GM18499 (cell line): Measurements from ENCODE around the gene RNGTT.
"Not testable (repeated sequence)": the region's sequence is repeated elsewhere in the genome, so short reads cannot be mapped to it uniquely, and the experiment has no call there.

Experiments
- ATAC-seq: cut with Tn5 transposase; IDR thresholded peaks from one replicate; pipeline ENCODE4 v1.9.1; 2021; ENCODE audit warnings: moderate number of reproducible peaks; ENCODE audit not compliant: insufficient read depth, unreplicated experiment

Gene RNGTT

DNA sequence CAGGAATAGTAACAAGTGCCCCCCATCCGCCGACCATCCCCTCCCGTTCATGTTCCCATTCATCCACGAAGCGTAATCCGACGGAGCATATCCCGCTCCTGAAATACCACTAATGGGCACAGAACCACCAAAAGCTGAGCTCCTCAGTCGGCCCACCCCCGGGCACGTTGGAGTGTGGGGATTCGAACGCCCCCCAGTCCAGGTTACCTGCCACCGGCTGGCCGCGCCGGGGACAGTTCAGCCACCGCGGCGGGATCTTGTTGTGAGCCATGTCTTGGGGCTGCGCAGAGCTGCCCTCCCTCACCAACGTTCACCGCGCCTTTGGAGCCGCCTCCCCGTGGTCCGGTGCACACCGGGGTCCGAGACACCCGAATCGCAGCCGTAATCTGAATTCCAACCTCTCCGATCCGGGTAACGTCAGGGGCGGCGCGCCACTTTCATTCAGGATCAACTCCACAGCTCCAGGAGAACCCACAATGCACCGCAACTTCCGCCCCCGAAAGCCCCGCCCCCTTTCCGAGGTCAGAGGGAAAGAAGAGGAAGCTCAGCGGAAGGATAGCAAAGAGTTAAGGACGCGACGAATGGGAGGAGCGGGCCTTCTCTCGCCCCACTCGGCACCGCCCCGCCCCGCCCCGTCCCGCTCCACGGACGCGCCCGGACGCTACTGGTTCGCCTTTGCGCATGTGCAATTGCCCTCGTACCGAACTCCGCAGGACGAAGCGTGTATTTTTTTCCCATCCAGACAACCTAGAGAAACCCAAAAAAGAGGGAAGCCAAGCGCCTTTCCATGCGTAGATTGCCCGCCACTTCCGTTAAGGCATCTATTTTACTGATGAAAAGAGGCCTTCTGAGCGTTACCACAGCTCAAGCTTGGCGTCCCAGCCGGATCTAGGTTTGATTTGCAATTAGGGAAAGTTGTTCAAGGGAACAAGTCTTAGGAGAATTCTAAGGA, at the start of gene RNGTT:
RNGTT (minus strand) TSS at position 480 of the 952 bp plus-strand sequence; CDS start at position 271, 209 bp downstream.
- ATAC-seq: peak; percentile 84

DNA sequence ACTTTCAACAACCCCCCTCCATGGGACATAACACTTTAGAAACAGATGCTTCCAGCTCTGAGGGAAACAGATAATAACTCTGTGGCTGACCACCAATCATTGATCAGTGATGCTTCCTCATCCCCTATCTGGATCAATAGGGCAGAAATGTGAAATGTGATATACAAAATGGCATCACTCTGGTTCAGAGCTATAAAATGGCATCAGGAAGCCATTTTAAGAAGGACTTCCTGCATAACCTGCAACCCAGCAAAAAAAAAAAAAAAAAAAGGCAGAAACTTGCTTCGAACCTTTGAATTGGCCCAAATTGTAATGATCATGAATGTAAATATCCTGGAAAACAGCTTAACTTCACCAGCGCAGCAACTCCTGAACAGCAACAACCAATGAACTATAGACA, 48.0 kb upstream of the RNGTT start:
- ATAC-seq: no peak

DNA sequence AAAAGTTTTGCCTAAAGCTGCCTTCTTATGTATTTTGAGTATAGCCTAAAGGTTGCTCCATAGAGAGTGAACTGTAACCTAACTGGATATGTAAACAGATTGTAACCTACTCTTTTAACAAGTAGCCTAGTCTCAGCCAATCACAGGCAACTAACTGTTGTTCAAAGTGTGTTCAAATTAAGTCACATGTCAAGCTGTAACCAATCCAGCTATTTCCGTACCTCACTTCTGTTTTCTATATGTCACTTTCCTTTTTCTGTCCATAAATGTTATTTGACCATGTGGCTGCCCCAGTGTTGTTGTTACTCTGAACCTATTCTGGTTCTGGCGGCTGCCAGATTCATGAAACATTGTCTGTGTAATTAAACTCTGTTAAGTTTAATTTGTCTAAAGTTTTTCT, 47.4 kb upstream of the RNGTT start:
- no peak for ATAC-seq

DNA sequence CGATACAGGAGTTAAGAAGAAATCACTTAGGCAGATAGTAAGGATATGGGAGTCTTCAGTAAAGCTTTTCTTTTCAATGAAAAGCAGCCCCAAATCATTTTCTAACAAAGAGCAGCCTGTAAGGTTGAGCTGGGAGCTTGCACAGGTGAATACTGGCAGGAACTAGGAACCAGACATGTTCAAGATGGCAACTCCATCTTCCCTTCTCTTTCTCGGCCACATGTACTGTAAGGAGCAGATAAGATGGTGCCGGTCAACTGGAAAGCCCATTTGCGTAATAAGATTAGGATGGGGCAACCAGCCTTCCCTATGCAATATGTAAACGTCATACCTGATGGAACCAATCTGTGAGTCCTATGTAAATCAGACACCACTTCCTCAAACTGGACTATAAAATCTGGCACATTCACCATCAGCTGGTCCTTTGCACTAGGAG, 46.2 kb upstream of the RNGTT start:
- no peak for ATAC-seq

DNA sequence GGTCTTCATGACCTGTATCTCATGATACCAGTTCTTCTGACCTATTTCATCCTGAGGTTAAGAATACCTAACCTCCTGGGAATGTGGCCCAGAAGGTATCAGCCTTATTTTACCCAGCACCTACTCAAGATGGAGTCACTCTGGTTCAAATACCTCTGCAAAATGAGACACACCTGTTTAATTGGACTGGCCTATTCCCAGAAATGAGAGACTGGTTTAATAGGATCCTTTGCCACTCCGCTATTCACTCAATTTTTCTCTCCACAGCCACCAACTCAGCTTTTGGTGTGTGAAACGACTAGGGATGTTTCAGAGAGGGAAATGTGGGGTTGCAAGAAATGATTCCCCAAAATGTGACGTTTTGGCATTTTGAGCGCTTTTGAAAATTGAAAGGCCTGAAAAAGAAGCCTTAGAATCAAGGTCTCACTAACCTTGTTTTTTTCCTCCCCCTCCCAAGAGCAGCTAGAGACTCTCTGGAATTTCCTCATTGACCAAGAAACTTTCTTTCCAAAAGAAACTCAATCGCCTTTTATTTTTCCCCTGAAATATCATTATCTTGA, 45.5 kb upstream of the RNGTT start:
- ATAC-seq: no peak

DNA sequence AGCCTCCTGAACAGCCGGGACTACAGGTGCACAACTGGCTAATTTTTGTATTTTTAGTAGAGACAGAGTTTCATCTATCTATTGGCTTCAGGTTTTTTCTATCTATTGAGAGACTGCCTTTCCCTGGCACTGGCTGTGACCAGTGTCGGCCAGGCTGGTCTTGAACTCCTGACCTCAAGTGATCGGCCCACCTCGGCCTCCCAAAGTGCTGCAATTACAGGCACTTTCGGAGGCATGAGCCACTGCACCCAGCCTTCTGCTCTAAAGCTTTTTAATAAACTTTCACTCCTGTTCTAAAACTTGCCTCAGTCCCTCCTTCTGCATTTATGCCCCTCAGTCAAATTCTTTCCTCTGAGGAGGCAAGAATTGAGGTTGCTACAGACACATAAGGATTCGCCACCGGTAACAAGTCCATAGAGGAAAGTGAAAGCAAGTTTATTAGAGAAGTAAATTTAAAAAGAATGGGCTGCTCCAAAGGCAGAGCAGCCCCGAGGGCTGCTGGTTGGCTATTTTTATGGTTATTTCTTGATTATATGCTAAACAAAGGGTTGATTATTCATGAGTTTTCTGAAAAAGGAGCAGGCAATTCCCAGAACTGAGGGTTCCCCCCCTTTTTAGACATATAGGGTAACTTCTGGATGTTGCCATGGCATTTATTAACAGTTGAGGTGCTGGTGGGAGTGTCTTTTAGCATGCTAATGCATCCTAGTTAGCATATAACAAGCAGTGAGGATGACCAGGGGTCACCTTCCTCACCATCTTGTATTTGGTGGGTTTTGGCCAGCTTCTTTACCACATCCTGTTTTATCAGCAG, 44.8 kb upstream of the RNGTT start:
- no peak for ATAC-seq

DNA sequence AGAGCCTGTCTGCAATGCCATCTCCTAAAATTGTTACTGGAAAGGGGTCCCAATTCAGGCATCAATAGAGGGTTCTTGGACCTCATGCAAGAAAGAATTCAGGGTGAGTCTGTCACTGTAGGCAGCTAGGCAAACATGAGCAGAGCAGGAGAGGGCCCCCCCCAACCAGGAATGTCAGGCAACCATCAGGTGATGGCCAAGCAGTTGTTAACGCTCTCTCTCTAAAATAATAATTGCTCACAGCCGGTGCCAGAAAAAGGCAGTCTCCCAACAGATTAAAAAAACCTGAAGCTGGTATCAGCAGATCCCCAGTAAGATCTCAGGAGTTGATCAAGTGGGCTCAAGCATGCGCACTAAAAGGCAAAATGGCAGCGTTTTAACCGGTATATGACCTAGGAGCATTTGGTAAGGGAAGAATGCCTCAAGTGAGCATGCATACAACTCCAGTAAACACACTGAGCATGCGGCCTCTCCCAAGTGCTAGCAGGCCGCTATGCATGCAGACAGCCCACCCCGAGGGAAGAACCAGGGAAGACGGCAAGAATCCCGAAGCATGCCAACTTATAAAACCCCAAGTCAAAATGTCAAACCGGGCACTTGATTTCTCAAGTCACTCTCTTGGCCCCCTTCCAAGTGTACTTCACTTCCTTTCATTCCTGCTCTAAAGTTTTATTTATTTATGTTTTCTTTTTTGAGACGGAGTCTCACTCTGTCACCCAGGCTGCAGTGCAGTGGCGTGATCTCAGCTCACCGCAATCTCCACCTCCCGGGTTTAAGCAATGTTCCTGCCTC, 44.0 kb upstream of the RNGTT start:
- ATAC-seq: no peak

DNA sequence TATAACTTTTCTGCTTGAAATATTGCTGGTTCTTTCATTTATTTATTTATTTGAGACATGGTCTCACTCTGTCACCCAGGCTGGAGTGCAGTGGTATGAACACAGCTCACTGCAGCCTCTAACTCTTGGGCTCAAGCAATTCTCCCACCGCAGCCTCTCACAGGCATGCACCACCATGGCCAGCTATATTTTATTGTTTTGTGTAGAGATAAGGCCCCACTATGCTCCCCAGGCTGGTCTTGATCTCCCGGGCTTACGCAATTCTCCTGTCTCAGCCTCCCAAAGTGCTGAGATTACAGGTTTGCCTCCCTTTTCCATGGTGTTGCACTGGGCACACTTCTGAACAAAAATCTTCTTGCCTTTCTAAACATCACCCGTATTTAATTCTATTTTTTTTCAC, 39.1 kb upstream of the RNGTT start:
- no peak for ATAC-seq

DNA sequence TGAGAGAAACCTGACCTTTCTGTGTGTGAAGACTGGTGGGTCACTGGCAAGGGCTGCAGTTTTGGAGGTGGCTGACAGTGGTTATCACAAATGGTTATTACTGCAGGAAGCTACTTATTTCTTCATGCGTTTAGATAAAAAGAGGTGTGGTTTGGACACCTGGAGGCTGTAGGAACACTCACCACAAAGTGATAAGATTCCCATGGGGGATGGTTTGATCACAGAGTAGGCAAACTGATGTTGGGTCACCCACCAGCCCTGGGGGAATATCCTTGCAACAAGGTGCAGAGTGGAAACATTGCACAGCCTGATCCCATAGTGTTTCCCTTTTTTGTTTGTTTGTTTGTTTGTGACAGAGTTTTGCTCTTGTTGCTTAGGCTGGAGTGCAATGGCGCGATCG, 33.9 kb upstream of the RNGTT start:
- no peak for ATAC-seq

DNA sequence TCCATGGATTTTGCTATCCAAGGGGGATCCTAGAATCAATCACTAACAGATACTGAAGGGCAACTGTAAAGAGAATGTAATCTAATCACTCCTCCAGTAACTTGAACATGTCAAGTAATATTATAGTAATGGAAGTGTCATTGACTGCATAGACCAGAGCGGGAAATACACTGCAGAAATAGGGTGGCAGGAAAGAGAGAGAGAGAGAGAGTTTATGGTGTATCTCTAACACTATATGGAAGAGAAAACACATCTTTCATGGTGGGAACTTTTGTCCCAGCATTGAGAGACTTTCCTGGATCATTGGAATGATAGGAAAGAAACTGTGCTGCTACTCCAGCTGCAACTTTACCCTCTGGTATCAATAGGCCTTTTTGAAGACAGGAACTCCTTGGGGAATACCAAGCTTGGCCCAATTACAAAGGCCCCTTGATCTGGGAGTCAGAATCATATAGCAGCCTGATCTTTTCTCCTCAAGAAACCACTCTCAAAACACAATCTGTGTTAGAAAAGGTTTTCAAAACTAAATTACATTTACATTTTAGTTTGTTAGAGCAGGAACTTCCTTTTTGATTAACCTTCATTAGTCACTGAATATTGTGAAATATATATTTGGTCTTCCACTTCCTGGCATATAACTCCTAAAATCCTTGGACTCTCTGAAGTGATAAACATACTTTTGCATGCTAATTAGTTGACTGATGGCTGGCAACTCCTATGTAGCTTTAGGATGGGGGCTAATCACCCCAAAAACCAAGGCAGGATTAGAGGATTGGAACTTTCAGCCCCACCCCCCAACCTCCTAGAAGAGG, 29.5 kb upstream of the RNGTT start:
- no peak for ATAC-seq

DNA sequence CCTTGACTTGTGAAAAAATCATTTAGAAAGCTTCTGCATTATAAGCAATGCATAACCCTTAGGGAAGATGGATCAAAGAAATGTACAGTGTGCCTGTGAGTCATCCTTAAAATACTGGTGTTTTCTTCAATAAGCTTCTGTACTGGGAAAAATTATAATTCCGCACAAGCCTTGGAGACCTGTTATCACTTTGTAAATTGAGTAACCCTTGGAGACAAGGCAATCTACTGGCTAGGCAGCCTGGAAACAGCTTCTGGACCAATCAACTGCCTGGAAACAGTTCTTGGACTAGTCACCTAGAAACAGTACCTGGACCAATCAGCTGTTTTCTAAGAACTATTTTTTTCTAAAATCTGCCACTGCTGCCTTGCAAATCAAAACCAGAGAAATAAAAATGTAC, 25.8 kb upstream of the RNGTT start:
- ATAC-seq: no peak

DNA sequence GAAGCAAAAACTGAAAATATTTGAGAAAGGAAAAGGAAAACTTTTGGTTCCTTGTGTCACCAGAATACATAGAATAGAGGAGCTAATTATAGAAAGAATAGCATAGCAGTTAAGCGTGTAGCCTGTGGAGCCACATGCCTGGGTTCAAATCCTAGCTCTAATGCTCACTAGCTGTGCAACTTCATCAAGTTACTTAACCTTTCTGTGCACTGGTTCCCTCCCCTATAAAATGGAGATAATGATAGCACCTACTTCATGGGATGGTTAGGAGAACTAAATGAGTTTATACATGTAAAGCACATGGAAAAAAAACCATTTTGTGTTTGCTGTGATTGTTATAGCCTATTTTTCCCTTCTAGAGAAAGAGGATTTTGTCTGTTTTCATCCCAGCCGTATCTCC, 24.5 kb upstream of the RNGTT start:
- ATAC-seq: no peak

DNA sequence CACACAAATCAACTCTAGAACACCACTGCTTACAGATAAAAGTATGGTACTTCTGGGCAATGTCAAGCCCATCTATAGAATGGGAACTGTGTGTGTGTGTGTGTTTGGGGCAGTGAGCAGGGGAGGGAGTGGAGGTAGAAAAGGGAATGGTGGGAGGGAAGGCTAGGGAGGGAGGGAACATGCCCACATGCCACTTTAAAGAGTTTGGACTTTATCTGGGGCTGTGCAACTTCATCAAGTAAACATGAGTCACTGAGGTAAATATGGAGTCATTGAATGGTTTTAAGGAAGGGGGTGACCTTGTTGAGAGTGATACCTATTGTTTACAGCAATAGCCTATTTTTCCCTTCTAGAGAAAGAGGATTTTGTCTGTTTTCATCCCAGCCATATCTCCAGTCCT, 22.5 kb upstream of the RNGTT start:
- ATAC-seq: no peak

DNA sequence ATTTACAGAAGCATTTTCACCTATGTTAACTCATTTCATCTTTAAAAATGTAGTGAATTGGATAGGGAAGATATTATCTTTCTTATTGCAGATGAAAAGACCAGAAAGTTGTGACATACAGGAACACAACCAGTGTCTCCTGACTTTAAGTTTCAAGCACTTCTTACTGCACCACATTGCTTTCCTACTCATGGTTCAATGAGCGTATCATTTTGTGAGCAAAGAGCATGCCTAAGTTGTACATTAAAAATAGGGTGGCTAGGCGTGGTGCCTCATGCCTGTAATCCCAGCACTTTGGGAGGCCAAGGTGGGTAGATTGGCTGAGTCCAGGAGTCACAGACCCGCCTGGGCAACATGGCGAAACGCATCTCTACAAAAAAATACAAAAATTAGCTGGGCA, 21.2 kb upstream of the RNGTT start:
- ATAC-seq: no peak

DNA sequence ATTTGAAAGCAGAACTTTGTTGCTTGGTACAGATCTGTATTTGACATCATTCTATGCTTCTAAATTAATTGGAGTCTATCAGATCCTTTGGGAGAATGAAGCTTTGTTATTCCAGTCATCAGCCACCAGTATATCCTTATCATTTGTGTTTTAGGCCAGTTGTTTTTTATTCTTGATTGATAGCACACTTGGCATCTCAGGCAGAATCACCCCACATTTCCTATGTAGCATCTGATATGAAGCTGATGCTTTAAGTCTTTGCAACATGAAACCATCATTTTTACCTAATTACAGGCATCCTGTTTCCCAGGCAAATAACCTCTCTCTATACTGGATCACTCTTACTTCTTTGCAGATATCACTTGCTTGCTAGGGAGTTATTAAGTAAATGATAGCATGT, 20.7 kb upstream of the RNGTT start:
- no peak for ATAC-seq

DNA sequence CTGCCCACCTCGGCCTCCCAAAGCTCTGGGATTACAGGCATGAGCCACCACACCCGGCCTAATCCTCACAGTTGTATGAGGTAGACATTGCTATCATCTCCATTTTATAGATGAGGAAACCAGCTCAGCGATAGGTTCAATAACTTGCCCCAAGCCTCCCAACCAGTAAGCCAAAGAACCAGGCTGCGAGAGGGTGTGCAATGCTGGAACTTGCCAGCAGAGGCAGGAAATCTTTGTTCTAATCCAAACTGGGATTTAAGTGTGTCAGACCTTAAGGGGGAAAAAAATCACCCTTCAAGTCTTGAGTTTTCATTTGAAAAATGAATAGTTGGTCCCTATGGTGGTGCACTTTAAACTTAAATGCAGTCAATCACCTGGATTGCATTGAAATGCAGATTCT, 20.1 kb upstream of the RNGTT start:
- ATAC-seq: no peak

DNA sequence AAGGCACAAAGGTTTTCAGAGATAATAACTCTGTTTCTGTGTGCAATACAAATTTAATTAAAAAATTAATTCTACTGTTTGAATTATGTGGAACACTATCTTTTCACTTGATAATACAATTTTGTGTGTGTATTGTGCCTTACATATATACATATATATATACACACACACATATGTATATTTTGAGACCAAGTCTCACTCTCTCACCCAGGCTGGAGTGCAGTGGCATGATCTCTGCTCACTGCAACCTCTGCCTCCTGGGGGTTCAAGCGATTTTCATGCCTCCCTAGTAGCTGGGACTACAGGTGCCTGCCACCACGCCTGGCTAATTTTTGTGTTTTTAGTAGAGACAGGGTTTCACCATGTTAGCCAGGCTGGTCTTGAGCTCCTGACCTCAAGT, 19.7 kb upstream of the RNGTT start:
- ATAC-seq: not testable (repeated sequence)

DNA sequence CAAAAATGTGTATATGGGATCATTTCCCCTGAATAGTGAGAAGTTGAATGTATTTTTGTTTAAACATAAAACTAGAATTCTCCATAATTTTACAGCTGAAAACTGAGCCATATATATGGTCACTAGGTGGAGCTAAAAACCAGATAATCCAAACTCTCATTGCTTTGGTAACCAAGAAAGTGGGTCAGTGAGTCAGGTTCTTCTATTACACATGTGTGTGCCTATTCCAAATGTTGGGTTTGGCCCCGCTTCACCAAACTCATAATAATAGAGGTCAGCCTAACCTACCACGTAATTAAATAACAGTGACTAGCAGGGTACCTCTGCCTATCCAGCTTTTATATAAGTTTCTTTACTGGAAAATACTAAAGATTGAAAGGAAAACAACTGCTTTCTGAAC, 19.3 kb upstream of the RNGTT start:
- ATAC-seq: no peak

DNA sequence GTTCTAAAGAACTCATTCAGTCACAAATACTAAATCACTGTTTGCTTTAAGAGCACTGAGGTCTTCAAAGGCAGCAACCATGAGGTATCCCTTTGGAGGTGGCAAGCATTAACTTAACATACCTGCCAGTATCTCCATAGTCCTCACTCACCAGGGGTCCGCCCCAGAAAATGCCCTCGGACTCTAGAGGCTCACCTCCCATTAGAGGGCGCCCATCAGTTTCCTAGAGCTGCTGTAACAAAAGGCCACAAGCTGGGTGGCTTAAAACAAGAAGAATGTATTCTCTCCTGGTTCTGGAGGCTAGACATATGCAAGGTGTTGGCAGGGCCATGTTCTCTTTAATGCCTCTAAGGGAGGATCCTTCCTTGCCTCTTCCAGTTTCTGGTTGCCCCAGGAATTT, 12.0 kb upstream of the RNGTT start:
- ATAC-seq: no peak
